Activated T-cell treated with anti-CD3 and anti-CD28 coated beads for 1 hour (primary cell): ENCODE measurements around the gene ATP2B2.
A peak's percentile ranks its signal among the peaks of the same experiment; 100 is the strongest.
"Not testable (repeated sequence)": the region's sequence is repeated elsewhere in the genome, so short reads cannot be mapped to it uniquely, and the experiment has no call there.

Experiments
- DNase-seq: peaks from one replicate; pipeline ENCODE4 v3.0.0-alpha.2; 2020; ENCODE audit warnings: low read depth

ATP2B2 gene

DNA sequence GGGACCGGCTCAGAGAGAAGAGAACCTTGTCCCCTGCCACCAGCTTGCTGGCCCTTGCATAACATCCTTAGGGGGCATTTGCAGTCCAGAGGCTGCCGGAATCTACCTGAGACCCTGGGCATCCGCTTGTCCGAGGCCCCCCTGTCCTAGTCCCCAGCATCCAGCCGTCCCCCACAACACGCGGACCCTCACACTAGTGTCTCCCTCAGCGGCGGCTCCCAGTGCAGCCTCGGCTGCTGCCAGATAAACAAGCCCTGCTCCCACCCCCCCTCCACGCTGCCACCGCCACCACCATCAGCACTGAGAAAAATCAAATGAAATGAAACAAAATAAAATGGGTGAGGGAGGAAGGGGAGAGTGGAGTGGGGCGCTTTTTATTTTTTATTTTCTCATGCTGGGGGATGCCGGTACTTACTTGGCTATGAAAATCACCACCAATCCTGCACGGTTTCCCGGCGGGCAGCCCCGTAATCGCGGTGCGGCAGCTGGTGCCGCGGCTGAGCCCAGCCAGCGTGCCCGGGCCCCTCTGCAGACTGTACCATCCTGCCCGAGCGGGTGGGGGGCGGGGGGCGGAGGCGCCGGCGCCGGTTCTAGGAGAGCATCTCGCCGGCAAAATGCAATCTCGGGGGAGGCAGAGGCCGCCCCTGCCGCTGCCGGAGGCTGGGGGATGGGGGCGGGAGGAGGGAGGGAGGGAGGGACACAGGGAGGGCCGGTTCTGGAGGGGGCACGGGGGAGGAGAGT is at the start of gene ATP2B2:
TSS of gene ATP2B2 (minus strand) at position 537 of the 741 bp plus-strand sequence. CDS start 56,043 bp downstream, outside the sequence.
- no peak for DNase-seq

DNA sequence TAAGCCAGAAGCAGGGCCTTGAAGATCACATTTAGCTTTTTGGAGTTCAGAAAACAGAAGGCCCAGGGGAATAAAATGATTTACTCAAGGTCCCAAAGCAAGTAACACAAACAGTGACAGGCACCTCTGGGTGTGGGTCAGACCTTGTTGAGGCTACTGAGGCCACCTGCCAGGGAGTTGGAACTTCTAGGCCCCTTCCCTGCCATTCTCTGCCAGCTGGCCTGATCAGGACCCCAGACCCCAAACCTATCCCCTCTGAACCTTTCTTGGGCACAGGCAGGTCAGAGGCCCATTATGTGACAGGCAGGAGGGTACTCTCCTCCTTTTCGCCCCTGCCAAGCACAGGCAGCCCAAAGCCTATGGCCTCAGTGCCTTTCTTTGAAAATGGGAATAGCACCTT is 49.4 kb upstream of the ATP2B2 start:
- no peak for DNase-seq

DNA sequence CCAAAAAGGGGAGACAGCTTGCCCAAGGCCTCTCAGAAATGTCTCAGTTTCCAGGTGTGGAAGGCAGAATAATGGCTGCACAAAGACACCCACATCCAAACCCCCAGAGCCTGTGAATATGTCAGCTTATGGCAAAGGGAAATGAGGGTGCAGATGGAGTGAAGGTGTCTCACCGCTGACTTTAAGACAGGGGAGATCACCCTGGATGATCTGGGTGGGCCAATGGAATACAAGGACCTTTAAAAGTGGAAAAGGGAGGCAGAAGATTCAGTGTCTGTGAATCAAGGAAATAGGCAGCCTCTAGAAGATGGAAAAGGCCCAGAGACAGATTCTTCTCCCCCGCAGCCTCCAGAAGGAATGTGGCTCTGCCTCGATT is 48.8 kb upstream of the ATP2B2 start:
- DNase-seq, result no peak

DNA sequence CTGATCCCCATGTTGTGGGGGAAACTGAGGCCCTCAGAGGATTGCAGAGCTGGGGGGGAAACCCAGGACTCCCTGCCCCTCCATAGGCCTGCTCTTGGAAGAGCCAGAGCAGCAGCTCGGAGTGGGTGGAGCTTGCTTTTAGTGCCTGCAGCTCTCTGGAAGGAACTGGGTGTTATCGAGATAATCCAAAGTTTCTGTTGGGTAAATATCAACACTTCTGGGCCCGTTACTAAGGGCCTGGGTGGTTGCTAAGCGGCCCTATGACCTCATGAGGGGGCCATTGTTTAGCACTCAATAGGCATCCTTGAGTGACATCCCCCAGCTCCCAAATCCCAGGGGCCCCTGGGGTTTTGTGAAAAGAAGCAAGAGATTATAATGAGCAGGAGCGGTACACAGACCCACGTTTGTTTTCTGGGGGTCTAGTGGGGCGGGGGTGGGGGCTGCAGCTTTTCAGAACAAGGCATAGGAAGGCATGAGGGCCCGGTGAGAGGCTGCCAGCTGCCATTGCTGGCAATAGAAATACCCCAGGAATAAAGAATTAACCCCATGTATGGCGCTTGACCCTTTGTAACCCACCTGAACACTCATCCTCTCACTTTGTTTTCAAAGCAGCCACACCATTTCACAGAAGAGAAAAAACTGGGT is 48.3 kb upstream of the ATP2B2 start:
- no peak for DNase-seq

DNA sequence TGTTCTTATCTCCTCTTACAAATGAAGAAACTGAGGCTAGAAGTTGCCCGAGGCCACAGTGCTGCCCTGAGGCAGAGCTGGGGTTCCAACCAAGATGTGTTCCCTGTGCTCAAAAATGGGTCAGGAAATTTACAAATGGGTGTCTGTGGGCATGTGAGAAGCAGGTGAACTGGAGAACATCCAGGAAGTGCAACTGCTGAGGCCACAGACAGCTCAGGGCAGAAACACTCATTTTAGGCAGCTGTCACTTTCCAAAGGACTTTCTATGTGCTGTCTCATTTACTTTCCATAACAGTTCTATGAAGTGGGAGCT is 47.2 kb upstream of the ATP2B2 start:
- no peak for DNase-seq

DNA sequence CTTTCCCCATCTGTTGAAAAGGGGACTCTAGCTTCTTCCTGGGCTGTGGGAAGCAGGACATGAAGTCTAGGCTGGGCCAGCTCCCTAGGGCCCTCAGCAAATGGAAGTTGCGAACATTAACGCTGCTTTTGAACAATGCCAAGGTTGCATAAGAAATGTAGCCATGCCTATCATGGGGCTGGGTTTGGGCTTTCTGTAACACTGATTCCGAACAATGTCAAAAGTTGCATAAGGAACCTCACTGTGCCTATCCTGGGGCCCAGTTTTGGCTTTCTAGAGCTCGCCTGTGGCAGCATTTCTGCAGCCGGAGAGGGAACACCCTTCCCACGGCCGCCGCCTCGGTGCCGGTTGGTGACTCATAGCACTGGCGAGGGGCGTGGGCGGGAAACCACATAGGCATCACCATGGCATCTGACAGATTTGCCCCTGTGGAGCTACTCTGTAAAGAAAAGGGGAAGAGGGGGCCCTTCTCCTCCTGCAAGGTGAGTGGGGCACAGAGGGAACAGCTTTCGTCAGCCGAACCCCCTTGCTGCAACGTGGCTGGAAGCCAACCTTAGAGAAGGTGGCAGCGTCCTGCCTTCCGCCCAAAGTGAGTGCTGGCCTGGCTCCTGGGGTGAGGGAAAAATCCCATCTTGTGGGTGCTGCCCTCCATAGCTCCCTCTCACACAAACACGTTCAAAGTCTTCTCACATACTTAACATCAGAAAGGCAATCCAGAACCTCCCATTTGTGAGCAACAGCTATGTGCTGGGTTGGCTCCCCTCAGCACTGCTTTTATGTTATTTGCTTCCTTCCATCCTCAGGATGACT is 46.6 kb upstream of the ATP2B2 start:
- peak; percentile 68 for DNase-seq

DNA sequence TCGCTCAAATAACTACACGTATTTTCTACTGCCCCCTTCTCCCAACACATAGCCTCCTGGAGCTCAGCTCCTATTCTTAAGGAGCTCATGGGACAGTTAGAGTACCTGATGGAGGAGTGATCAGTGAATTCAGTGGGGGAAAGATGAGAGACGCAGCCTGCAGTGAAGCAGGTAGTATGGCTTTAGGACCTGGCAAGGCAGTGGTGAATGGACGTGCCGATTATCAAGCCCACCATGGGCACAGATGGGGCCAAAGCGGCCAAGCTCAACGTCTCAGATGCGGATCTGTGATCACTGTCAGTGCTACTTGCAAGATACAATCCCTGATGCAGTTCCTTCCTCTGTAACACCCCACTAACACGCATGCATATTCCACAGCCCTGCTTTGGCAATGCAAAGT is 45.8 kb upstream of the ATP2B2 start:
- no peak for DNase-seq

DNA sequence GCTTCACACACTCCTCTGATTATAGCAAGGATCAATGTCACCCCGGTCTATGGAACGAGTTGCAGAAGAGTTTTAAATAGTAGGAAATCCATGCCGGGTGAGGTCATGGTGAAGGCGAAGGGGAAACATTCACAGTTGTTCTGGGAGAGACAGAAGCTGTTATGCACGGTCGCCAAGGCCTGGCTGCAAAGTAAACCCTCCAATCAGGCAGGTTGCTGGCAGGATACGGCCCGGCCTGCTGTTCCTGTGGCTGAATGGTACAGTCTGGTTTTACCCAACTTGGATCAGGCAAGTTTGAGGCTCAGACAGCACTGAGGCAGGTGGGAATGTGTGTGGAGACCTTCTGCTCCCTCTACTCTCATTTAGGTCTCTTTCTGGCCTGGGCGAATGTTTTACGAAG is 45.3 kb upstream of the ATP2B2 start:
- DNase-seq, result no peak

DNA sequence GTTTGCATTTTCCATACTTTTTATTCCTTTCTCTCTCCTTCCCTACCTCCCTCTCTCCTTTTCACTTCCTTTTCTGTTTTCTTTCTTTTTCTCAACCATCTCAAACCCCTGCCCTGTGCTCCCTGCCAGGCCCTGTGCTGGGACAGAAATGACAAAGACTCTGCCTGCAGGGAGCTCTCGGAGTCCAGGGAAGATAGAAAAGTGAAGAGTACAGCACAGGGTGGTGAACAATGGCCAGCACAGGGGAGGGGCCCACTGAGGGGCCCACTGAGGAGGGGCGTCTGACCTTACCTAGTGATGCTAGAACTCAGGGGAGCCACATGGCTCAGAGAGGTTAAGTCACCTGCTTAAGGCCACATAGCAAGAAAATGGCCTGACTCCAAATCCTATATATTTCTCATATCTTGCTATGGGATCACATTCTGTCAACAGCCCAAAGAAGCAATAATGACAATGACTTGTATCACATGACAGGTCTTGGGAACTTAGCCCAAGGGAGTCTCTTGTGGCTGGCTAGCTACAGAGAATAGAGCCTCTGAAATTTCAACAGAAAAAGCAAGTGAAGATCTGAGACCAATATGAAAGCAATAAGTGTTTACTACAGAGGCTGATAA is 44.3 kb upstream of the ATP2B2 start:
- DNase-seq, result no peak

DNA sequence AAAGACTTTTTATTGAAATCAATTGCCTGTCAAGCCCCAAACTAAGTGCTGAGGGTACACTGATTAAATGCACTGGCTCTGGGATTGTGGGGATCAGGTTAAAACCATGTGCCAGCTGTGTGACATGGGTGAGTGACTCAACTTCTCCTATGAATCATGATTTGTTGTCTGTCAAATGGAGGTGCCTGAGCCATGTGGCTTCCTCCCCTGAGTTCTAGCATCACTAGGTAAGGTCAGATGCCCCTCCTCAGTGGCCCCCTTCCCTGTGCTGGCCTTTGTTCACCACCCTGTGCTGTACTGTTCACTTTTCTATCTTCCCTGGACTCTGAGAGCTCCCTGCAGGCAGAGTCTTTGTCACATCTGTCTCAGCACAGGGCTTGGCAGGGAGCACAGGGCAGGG is 43.6 kb upstream of the ATP2B2 start:
- no peak for DNase-seq

DNA sequence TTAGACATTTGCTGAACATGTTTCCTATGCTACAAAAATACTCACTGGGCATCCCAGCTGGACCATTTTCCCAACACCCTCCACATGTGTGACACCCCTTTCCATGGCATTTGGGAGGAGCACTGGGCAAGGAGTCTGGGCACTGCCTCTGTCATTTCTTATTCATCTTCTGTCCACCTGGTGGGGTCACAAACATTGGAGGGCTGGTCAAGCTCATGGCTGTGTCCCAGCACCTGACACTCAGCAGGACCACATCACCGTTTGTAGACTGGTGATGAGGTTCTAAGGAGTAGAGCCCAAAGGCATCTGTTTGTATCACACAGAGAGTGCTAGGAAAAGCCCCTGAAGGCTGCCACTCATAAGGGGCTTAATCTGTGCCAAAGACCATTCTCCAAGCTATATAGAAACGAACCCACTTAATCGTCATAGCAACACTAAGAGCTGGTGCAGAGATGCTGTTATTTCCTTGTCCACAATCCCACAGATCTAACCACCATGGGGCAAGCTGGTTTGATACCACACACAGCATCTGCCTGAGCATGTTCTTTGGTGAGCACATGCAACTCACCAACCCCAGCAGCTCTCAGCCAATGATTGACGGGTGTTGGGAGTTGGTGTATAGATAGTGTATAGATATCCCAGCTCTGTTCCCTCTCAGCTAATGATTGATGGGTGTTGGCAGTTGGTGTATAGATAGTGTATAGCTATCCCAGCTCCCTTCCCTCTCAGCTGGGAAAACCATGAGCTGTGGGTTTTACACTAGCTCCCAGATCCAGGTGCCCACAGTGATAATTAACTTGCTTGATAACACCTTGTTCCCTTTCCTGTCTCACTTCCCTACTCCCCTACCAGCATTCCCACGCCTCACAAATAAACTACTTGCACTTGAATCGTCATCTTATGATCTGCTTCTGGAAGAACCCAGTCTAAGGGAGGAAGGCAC is 42.7 kb upstream of the ATP2B2 start:
- DNase-seq, result no peak

DNA sequence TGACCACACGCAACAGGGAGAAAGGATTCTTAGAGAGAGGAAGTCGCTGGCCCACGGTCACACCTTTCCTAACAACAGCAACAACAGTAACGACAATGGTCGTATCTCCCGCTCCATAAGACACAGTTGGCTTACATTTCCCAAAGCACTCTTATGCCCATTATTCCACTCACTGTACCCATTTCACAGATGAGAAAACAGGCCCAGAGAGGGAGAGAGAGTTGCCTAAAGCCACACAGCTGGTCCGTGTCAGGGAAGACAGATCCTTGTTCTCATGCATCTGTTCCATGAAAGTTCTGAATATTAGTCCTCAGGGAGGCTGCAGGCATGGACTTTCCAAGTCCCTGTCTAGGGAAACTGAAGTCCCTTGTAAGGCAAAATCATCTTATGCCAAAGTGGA is 42.0 kb upstream of the ATP2B2 start:
- DNase-seq, result no peak

DNA sequence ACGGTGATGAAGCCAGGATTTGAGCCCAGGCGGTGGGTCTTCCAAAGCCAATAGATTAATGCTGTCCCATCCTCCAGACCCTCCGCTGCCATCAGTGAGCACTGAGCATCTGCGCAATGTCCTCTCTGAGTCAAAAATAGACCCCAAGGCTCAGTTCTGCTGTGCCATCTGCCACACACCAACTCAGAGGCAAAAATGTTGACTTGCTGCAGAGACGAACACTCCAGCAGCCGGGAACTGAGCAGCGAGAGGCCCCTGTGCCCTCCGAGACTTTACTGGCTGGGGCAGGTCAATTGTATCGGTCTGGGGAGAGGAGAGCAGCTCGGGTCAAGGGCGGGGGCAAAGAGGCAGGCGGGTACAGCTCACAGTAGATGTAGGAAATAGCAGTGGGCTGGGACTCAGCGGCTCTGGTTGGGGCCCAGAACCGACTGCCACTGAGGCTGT is 41.5 kb upstream of the ATP2B2 start:
- DNase-seq, result no peak

DNA sequence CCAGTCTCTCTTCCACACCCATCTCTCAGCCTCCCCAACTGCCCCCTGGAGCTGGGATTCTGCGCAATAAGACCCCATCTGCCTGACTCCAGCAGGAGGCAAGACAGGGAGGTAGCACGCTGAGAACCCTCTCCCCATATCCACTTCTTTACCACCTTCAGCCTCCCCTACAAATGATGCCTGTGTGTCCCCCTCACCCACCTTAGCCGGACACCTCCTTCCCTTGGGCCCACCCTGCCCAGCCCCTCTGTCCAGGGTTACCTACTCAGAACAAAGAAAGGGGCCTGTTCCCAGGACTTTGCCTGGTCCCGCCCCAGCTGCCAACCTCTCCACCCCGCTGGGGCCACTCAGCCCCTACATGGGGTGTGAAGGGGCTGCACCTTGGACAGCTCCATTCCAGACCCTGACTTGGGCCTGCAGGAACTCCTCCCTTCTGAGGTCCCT is 40.8 kb upstream of the ATP2B2 start:
- DNase-seq, result no peak

DNA sequence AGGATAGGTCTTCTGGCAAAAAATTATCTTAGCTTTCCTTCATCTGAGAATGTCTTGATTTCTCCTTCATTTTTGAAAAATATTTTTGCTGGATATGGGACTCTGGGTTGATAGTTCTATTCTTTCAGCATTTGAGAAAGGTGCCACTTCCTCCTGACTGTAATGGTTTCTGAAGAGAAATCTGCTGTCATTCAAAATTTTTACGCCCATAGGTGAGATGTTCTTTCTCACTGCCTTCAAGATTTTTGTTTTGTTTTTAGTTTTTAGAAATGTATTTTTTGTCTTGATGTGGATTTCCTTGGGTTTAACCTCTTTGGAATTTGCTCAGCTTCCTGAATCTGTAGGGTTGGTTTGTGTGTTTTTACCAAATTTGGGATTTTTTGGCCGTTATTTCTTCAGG is 37.1 kb upstream of the ATP2B2 start:
- DNase-seq, result no peak

DNA sequence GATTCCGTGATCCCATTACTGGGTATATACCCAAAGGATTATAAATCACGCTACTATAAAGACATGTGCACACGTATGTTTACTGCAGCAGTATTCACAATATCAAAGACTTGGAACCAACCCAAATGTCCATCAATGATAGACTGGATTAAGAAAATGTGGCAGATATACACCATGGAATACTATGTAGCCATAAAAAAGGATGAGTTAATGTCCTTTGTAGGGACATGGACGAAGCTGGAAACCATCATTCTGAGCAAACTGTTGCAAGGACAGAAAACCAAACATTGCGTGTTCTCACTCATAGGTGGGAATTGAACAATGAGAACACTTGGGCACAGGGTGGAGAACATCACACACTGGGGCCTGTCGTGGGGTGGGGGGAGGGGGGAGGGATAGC is 35.0 kb upstream of the ATP2B2 start:
- not testable (repeated sequence) for DNase-seq

DNA sequence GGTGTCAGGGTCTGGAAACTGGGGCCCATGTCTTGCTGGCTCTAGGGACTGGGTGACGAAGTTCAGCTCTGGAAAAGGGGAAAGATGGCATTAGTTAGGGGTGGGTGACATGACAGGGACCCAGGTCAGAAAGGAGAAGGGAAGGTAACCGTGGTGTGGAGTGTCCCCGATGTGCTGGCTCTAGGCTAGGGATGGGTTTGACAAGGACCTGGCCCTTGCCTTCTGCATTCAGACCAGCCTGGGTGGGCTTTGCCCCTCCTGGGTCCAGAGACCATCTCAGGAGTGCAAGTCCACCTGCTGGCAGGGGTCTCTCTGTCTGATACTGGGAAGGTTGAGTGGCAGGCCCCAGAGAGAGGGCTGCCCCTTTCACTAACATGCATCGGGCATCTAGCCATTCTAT is 28.7 kb upstream of the ATP2B2 start:
- no peak for DNase-seq

DNA sequence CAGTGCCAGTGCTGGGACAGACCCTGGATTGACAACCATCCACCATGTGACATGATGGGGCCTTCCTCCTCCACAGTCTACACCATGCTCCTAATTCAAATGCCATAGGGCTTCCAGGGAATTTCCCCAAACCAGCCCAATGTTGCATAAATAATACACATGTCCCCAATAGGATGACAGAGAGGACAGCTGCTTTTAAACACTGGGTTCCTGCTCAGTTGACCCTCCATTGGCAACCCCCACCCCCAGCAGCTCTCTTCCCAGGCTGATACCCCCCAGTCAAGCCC is 28.3 kb upstream of the ATP2B2 start:
- no peak for DNase-seq

DNA sequence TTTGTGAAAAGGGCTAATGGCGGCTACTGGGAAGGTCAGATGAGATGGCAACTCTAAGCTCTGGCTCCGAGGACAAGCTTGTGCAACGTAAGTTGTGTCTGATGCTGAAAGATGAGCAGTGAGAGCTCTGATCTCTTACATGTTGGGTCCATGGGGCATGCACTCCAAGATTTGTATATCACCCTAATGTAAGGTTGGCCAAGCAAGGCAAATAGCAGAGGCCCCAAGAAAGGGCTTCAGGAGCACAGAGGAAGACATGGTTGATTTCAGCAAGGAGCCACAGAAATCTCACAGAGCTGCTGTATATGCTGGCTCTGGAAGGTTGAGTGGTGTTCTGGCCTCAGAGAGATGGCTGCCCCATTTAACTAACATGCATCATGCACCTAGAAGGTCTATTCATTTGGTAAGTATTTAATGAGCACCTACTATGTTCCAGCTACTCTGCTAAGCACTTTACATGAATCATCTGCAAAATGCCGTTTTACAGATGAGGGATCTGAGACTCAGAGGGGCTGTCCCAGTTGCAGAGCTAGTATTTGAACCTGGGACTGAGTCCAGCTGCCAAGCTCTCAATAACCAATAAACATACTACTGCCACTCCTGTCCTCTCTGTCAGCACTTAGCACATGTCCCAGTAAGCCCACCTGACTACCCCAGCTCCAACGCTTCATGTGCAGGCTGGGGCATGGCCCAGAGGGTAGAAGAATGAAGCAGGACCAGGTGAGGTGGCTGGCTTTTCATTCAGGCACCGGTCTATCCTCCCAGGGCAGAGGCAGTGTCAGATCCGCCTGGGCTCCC is 27.8 kb upstream of the ATP2B2 start:
- DNase-seq, result no peak

DNA sequence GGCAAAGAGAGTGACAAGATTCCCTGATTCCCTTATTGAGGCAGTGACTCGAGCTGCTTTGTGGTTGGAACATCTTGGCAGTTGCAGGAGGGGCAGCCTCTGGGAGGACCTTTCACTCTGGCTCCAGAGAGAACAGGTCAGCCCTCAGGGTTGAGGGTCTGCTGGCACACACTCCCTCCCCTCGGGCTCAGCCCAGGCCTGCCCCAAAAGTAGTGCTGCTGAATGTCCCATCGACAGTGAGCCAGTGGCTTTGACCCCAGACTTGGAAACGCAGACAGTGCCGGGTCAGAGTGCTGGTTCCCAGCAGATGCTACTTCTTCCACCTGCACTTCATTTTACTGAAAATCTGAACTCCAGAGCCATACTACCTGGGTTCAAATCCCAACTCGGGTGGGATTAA is 25.6 kb upstream of the ATP2B2 start:
- no peak for DNase-seq

DNA sequence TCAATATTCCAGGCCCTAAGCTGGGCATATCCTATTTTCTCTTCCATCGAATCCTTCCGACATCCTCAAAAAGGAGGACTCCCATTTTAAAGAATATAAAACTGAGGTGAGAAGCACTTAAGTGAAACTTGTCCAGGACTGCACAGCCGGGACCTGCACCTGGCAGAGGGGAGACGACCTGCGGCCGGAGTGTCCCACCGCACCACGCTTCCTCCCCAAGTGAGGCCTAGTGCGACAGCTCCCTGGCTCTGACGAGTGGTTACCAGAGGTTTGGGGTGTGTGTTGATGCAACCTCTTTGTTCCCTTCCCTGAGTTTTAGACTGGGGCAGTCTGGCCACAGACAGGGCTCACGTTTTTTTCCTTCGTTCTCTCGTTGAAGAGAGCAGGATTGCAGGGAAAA is 24.9 kb upstream of the ATP2B2 start:
- no peak for DNase-seq
